Measurements from ENCODE around the gene CYP46A1.

The CYP46A1 gene

DNA sequence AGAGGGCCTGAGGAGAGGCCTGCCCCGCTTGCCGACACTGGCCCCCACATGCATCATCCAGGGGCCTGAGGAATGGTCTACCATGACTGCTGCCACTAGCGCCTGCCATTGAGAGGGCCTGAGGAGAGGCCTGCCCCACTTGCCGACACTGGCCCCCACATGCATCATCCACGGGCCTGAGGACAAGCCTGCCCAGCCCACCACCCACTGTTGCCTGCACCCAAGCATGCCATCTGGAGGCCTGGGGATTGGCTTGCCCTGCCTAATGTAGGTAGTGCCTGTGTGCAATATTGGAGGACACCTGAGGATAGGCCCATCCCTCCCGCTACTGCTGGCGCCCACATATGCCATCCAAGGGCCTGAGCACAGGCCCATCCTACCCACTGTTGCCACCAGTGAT lies 24.4 kb downstream of the CYP46A1 start:
- DNase-seq (ENCODE audit: low read depth, low spot score), result no peak

DNA sequence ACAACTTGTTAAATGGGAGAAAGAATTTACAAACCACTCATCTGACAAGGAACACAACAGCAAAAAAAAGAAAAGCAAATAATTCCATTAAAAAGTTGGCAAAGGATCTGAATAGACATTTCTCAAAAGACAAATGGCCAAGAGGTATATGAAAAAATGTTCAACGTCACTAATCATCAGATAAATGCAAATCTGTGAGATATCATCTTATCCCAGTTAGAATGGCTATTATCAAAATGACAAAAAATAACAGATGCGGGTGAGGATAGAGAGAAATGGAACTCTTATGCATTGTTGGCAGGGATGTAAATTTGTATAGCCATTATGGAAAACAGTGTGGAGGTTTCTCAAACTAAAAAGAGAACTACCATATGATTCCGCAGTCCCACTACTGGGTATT lies 29.9 kb downstream of the CYP46A1 start:
- DNase-seq (ENCODE audit: low read depth, low spot score), result no peak

GRCh38 chr14:99715266-99716000 lies 31.3 kb downstream of the CYP46A1 start:
- no peak for DNase-seq (ENCODE audit: low read depth, low spot score)

GRCh38 chr14:99716091-99716849 lies 32.2 kb downstream of the CYP46A1 start:
- no peak for DNase-seq (ENCODE audit: low read depth, low spot score)

GRCh38 chr14:99716850-99717681 lies 33.0 kb downstream of the CYP46A1 start:
- no peak for DNase-seq (ENCODE audit: low read depth, low spot score)

DNA sequence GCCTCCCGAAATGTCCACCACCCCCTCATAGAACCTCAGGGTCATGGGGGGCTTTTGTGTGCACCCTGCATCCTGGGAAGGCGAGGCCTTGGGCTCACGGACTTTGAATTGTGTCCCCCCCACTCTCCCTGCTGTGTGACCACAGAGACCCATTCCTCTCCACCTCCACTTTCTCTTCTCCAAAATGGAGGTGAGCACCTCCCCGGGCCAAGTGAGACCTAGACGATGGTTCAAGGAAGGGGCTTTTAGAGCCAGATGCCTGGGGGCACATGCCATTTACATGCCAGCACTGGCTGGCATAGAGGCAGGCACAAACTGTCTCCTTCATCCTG lies 33.5 kb downstream of the CYP46A1 start:
- DNase-seq (ENCODE audit: low read depth, low spot score), result no peak

- no peak for DNase-seq (ENCODE audit: low read depth, low spot score)
Observed at GRCh38 chr14:99718031-99718810, 34.1 kb downstream of the CYP46A1 start.

GRCh38 chr14:99718811-99719192 lies 34.7 kb downstream of the CYP46A1 start:
- DNase-seq (ENCODE audit: low read depth, low spot score), result no peak

DNA sequence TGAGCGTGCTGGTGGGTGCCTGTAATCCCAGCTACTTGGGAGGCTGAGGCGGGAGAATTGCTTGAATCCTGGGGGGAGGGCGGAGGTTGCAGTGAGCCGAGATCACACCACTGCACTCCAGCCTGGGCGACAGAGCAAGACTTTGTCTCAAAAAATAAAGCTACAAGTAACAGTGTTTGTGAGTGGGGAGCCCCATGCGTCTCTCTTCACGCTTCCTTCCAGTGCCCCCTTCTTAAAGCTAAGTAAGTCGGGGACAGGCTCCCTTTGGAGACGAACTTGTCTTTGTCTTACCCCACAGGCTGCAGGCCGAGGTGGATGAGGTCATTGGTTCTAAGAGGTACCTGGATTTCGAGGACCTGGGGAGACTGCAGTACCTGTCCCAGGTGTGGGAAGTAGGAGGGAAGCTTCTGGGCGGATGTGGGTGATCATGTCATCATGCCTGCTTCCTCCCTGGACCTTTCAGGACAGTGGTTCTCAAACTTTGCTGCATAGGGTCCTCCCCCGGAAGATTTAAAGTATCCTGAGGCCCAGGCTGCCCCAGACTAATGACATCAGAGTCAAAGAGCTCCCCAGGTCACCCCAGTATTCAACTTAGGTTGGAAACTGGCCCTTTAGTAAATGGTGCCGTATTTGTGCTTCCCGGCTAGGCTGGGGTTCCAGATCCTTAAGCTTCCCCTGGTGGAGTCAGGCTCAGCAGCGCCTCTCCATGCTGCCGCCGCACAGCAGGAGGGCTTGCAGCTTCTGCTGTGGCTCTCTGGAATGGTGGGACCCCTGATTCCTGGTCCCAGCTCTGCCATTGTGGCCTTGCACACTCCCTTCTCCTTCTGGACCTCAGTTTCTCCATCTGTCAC lies 37.1 kb downstream of the CYP46A1 start:
- DNase-seq (ENCODE audit: low read depth, low spot score), result no peak

DNA sequence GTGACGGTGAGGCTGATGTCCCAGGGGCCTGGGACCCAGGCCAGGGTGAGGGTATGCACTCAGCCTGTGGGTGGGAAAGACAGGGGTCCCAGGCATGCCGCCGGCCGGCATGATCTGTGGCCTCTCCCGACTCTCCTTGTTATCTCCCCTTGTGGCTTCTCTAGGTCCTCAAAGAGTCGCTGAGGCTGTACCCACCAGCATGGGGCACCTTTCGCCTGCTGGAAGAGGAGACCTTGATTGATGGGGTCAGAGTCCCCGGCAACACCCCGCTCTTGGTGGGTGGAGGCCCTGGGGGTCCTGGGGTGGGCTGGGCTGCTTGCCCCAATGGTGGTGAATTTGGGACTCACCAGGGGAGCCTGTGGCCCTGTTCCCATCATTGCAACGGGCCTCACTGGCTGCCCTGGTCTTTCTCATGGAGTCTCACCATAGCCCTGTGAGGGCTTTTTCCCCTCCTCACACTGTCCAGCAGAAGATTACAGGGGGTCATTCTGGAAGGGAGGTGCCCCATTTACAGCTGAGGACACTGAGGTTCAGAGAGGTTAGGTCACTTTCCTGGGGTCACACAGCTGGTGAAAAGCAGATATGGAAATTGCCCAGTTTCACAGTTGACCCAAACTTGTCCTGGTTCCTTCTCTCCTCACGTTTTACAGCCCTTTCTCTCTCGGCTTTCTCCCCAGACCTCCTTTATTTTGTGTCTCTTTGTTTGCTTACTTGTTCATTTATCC lies 37.9 kb downstream of the CYP46A1 start:
- DNase-seq (ENCODE audit: low read depth, low spot score), result no peak

- DNase-seq (ENCODE audit: low read depth, low spot score), result no peak
Observed at GRCh38 chr14:99722741-99723140, 38.6 kb downstream of the CYP46A1 start.

DNA sequence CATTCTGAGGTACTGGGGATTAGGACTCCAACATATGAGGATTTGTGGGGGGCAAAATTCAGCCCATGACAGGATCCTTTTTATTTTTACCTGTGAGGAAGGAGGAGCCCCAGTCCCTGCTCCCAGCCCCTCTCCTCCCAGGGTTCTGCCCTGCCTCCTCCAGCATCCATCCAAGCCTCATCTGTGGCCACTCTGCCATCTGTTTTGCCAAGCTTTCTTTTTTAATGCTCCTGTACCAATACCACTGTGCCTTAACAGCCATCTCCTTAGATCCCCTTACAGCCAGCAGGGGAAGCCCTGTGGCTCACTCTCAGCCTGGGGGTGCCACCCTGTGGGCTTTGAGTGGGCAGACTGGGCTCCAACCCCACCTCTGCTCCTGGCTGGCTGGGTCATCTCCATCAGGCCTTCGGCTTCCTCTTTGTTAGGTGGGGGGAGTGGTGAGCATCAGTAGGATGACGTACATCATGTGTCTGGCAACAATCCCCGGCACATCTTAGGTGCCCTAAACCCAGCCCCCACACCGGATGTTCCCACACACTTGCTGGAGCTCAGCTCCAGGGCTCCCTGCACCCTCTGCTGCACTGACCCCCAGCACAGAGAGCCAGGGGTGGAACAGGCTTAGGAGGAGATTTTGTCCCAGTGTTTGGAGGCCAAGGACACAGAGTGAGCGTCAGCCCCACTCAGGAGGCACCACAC lies 40.2 kb downstream of the CYP46A1 start:
- no peak for DNase-seq (ENCODE audit: low read depth, low spot score)

DNA sequence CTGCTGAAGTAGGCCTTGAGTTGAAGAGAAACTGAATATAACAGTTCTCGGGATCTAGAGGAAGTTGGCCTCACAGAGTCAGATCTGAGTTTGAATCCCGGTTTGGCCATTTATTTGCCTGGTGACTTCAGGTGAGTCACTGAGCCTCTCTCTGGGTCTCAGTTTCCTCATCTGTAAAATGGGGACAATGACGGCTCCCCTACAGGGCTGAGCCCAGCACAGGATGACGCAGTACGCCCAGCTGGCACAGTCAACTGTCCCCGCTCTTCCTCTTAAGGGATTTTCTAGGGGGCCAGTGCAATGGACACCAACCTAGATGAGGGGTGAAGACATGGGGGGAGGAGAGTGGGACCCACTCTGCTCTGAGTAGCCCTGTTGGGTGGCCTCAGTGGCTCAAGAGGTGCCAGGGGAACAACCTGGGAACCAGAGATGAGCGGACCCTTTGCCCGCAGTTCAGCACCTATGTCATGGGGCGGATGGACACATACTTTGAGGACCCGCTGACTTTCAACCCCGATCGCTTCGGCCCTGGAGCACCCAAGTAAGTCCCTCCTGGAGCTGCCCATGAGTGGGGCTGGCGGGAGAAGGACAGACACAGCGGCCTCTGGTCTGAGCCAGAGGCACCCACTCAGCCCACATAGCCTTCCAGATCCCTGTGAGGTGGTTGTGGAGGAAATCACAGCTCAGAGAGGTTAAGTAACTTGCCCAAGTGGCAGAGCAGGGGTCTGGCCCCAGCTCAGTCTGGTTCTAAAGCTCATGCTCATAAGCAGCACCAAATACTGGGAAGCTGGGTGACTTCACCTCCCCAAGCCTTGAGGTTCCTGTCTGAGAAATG lies 41.1 kb downstream of the CYP46A1 start:
- no peak for DNase-seq (ENCODE audit: low read depth, low spot score)

GRCh38 chr14:99725774-99726537 lies 41.9 kb downstream of the CYP46A1 start:
- DNase-seq (ENCODE audit: low read depth, low spot score), result no peak

DNA sequence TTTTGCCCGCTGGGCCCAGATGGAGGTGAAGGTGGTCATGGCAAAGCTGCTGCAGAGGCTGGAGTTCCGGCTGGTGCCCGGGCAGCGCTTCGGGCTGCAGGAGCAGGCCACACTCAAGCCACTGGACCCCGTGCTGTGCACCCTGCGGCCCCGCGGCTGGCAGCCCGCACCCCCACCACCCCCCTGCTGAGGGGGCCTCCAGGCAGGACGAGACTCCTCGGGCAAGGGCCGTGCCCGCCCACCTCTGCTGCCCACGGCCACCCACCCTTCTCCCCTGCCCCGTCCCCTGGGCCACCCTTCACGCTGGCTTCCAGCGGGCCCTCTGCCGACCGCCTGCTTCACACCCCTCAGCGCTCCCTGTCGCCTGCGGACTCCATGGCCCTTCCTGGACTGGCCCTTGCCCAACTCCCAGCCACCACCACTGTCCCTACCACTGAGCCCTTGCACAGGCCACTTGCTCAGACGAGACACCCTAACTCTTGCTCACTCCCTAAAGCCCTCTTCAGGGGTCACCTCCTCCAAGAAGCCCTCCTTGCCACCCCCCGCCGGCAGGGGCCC lies 42.5 kb downstream of the CYP46A1 start:
- no peak for DNase-seq (ENCODE audit: low read depth, low spot score)

GRCh38 chr14:99727096-99727870 lies 43.2 kb downstream of the CYP46A1 start:
- DNase-seq (ENCODE audit: low read depth, low spot score), result no peak

Measured in activated naive CD8-positive, alpha-beta T cell treated with anti-CD3 and anti-CD28 coated beads, Interleukin-2, amount 50 U/mL, for 16 hours (primary cell).